ENCODE results near the gene ZNF780A.

DNA sequence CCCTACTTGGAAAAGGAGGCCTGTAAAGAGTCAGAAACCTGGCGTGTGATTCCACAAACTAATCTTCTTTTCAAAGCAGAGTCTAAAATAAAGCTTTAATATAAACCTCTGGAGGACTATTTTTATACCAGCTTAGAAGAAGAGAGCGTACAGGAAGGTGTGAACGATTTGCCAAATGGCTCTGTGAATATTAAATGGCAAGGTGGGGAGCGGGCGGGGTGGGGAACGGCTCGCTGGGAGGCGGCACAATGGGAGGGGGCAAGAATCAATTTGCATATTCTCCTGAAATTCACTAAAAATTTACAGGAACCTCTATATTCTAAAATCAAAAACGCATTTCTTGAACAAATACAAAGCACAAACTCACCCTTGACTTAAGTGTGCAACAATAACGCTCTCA is 35.7 kb downstream of the ZNF780A start:
- TF ChIP-seq BRCA1 (CRISPR knock-in tag; IDR thresholded peaks at IDR 0.05) (no peak), GTF2F1 (IDR thresholded peaks at IDR 0.05; ENCODE audit: low read length) (no peak), RAD51 (IDR thresholded peaks at IDR 0.05; ENCODE audit: borderline replicate concordance) (no peak)
- TF ChIP-seq, protein P1, sequence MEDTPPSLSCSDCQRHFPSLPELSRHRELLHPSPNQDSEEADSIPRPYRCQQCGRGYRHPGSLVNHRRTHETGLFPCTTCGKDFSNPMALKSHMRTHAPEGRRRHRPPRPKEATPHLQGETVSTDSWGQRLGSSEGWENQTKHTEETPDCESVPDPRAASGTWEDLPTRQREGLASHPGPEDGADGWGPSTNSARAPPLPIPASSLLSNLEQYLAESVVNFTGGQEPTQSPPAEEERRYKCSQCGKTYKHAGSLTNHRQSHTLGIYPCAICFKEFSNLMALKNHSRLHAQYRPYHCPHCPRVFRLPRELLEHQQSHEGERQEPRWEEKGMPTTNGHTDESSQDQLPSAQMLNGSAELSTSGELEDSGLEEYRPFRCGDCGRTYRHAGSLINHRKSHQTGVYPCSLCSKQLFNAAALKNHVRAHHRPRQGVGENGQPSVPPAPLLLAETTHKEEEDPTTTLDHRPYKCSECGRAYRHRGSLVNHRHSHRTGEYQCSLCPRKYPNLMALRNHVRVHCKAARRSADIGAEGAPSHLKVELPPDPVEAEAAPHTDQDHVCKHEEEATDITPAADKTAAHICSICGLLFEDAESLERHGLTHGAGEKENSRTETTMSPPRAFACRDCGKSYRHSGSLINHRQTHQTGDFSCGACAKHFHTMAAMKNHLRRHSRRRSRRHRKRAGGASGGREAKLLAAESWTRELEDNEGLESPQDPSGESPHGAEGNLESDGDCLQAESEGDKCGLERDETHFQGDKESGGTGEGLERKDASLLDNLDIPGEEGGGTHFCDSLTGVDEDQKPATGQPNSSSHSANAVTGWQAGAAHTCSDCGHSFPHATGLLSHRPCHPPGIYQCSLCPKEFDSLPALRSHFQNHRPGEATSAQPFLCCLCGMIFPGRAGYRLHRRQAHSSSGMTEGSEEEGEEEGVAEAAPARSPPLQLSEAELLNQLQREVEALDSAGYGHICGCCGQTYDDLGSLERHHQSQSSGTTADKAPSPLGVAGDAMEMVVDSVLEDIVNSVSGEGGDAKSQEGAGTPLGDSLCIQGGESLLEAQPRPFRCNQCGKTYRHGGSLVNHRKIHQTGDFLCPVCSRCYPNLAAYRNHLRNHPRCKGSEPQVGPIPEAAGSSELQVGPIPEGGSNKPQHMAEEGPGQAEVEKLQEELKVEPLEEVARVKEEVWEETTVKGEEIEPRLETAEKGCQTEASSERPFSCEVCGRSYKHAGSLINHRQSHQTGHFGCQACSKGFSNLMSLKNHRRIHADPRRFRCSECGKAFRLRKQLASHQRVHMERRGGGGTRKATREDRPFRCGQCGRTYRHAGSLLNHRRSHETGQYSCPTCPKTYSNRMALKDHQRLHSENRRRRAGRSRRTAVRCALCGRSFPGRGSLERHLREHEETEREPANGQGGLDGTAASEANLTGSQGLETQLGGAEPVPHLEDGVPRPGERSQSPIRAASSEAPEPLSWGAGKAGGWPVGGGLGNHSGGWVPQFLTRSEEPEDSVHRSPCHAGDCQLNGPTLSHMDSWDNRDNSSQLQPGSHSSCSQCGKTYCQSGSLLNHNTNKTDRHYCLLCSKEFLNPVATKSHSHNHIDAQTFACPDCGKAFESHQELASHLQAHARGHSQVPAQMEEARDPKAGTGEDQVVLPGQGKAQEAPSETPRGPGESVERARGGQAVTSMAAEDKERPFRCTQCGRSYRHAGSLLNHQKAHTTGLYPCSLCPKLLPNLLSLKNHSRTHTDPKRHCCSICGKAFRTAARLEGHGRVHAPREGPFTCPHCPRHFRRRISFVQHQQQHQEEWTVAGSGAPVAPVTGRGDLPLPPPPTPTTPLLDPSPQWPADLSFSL (CRISPR knock-in tag; IDR thresholded peaks at IDR 0.05): no peak
- TF ChIP-seq, protein P2, sequence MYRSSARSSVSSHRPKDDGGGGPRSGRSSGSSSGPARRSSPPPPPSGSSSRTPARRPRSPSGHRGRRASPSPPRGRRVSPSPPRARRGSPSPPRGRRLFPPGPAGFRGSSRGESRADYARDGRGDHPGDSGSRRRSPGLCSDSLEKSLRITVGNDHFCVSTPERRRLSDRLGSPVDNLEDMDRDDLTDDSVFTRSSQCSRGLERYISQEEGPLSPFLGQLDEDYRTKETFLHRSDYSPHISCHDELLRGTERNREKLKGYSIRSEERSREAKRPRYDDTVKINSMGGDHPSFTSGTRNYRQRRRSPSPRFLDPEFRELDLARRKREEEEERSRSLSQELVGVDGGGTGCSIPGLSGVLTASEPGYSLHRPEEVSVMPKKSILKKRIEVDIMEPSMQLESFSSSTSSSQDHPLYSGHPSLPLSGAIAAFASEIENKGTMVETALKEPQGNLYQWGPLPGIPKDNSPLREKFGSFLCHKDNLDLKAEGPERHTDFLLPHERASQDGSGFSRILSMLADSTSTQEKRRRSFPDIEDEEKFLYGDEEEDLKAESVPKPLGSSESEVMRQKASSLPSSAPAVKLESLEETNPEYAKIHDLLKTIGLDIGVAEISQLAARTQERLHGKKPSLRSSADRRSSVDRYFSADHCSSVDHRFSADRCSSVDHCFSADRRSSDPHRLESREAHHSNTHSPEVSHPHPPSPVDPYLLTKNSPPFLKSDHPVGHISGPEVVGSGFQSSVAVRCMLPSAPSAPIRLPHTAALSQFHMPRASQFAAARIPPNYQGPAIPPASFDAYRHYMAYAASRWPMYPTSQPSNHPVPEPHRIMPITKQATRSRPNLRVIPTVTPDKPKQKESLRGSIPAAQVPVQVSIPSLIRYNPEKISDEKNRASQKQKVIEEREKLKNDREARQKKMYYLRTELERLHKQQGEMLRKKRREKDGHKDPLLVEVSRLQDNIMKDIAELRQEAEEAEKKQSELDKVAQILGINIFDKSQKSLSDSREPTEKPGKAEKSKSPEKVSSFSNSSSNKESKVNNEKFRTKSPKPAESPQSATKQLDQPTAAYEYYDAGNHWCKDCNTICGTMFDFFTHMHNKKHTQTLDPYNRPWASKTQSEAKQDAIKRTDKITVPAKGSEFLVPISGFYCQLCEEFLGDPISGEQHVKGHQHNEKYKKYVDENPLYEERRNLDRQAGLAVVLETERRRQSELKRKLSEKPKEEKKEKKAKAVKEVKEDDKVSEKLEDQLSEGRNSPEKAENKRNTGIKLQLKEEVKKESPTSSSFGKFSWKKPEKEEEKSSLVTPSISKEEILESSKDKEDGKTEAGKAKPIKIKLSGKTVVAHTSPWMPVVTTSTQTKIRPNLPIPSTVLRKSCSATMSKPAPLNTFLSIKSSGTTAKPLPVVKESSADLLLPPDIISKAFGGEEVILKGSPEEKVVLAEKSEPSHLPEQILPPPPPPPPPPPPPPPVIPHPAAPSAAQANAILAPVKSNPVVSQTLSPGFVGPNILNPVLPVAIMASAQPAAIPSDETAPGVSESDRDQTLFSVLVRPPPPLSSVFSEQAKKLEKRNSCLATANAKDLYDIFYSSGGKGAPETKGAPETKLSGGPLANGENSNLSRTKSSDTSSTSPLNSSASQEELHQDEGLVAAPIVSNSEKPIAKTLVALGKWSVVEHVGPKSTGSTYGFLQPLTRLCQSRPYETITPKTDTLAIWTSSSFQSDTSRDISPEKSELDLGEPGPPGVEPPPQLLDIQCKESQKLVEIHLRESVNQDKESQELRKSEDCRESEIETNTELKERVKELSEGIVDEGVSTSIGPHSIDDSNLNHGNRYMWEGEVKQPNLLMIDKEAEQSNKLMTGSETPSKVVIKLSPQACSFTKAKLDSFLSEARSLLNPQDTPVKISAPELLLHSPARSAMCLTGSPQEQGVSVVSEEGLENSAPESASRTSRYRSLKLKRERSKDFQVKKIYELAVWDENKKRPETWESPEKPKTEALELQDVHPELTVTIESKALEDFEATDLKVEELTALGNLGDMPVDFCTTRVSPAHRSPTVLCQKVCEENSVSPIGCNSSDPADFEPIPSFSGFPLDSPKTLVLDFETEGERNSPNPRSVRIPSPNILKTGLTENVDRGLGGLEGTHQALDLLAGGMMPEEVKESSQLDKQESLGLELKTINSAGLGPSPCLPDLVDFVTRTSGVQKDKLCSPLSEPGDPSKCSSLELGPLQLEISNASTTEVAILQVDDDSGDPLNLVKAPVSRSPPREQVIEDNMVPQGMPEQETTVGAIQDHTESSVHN (CRISPR knock-in tag; IDR thresholded peaks at IDR 0.05): no peak
- TF ChIP-seq, protein P3, sequence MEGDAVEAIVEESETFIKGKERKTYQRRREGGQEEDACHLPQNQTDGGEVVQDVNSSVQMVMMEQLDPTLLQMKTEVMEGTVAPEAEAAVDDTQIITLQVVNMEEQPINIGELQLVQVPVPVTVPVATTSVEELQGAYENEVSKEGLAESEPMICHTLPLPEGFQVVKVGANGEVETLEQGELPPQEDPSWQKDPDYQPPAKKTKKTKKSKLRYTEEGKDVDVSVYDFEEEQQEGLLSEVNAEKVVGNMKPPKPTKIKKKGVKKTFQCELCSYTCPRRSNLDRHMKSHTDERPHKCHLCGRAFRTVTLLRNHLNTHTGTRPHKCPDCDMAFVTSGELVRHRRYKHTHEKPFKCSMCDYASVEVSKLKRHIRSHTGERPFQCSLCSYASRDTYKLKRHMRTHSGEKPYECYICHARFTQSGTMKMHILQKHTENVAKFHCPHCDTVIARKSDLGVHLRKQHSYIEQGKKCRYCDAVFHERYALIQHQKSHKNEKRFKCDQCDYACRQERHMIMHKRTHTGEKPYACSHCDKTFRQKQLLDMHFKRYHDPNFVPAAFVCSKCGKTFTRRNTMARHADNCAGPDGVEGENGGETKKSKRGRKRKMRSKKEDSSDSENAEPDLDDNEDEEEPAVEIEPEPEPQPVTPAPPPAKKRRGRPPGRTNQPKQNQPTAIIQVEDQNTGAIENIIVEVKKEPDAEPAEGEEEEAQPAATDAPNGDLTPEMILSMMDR (CRISPR knock-in tag; IDR thresholded peaks at IDR 0.05): no peak
- TF ChIP-seq, protein P4, sequence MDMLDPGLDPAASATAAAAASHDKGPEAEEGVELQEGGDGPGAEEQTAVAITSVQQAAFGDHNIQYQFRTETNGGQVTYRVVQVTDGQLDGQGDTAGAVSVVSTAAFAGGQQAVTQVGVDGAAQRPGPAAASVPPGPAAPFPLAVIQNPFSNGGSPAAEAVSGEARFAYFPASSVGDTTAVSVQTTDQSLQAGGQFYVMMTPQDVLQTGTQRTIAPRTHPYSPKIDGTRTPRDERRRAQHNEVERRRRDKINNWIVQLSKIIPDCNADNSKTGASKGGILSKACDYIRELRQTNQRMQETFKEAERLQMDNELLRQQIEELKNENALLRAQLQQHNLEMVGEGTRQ (IDR thresholded peaks at IDR 0.05; ENCODE audit: low read depth, low read length): no peak
- TF ChIP-seq, protein P4 (CRISPR knock-in tag; IDR thresholded peaks at IDR 0.05; ENCODE audit: borderline replicate concordance): no peak
